GM19240 (cell line): ENCODE data around the gene C2CD3.
"Not testable (repeated sequence)": the region's sequence is repeated elsewhere in the genome, so short reads cannot be mapped to it uniquely, and the experiment has no call there.

Source experiments
- DNase-seq: peaks from one replicate; pipeline ENCODE4 v3.0.0; 2011; ENCODE audit warnings: low spot score; ENCODE audit not compliant: insufficient read length

C2CD3 gene

DNA sequence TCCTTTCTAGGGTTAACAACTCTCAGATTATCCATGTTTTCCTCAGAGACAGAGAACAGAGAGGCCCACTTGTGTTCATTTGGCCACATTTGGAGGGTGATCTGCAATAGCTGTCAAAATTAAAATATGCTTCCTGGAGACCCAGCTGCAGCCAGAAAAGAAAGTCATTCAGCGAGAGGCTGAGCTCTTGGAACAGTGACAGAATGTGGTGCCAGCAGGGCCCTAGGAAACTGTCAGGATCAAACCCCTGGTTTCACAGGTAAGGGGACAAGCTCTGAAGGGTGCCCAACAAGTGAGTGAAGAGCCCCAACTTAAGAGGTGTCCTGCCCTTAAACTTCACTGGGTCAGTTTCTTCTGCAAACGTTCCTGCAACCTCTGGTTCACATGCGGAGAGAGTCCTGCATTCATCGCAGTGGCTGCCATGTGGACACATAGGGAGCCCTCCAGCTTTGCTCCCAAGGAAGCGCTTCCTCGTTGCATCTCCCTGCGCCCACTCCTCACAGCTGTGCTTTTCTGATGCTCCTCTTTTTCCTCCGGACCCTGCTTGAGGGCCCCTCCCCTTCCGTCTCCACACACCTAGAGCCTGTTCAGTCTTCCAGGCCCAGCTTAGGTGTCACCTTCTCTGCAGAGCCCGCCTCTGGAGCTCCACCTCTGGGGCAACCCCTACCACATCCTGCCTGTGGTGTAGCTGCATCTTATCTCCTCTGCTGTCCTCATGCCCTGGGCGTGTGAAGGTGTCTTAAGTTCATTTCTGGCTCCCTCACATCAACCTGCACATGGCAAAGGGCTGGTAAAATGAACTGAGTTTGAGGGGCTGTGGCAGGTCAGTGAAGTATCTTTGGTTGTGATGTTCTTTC lies 165.8 kb downstream of the C2CD3 start:
- DNase-seq = no peak

DNA sequence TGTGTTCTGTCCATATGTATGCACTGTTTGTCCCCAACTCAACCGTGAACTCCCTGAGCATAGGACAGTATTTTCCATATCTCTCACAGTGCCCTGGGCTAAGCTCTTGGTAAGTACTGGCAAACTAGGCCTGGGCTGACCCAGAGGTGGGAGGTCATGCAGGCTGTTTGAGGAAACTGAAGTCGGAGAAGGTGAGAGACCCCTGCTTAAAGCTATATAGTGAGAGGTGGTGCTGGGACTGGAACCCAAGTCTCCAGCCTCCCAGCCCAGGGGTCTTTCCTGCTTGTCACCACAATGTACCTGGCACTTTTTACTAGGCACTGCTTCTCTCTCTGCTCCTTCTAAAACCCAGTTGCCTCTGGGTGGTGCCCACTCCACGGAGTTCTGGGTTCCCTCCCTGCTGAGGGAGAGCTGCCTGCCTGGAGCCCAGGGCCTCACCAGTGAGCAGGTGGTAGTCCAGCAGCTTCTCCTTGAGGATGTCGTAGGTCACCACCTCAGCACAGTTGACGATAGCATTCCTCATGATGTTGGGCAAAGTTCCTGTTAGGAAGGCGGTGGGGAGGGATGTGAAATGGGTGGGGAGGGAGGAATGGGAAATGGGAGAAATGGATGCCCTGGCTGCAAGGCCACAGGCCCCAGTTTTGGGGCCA lies 166.6 kb downstream of the C2CD3 start:
- no peak for DNase-seq

DNA sequence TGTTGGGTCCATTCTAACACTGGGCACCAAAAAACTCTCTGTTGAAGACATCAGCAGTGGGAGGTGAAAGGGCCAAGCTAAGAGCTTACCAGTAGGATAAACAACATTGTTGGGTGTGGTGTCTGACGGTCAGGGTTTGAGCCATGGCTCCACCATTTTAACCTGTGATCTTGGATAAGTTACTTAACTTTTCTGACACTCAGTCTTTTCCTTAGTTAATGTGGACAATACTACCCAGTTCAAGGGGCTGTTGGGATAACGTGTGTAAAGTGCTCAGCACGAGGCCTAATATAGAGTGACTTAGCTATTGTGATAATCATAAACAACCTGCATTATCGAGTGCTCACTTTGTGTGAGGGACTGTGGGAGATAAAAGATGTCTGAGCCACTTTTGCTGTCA lies 168.0 kb downstream of the C2CD3 start:
- no peak for DNase-seq

DNA sequence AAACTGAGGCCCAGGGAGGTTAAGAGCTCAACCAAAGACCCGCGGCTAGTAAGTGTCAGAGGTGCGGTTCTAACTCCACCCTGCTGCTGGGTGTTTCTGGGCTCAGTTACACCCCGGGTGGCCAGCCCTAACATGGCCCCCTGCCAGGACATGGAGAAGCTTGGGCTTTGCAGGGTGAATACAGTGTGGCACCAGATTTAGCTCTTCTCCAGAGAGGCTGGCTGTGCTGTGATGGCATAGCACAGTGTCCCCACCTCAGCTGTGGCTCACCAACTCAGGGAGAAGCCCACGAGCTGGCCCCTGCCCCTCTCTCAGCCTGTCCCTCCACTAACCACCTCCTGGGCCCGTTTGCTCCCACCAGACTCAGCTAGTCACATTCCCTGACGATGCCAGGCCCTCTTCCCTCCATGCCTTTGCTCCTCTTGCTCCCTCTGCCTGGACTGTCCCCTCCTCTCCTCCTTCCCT lies 168.9 kb downstream of the C2CD3 start:
- no peak for DNase-seq

DNA sequence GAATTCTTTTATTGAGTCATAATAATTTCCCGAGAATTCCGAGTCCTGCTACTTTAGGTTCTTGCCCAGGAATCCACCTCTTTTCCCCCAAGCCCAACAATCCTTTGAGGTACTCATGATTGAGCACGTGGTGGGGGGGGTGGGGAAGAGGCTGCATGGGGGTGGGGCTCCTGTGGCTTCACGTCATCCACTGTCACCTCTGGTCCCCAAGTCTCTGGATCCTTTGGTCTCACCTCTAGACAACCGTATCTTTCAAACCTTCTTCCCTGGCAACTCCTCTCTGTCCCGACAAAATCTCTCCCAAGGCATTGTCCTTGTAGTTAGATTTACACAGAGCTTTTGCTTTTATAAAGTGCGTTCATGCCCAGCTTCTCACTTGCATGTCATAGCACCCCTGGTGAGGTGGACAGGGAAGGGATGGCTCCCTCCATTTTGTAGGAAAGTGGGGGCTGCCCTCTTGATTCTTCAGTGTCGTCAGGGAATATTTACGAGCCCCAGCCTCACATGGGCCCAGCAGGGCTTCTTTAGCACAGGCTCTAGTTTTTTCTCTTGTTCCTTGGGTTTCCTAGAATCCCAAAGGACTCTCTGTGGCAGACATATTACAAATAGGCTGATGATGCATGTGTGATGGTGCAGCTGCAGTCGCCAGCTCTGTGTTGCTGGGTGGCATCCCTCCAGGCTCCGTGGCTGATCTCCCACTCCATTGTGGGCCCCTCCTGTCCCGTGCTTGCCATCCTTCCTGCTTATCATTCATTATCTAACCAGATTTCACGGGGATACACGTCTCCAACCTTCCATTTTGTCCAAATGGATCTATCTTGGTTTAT lies 170.3 kb downstream of the C2CD3 start:
- DNase-seq = no peak

DNA sequence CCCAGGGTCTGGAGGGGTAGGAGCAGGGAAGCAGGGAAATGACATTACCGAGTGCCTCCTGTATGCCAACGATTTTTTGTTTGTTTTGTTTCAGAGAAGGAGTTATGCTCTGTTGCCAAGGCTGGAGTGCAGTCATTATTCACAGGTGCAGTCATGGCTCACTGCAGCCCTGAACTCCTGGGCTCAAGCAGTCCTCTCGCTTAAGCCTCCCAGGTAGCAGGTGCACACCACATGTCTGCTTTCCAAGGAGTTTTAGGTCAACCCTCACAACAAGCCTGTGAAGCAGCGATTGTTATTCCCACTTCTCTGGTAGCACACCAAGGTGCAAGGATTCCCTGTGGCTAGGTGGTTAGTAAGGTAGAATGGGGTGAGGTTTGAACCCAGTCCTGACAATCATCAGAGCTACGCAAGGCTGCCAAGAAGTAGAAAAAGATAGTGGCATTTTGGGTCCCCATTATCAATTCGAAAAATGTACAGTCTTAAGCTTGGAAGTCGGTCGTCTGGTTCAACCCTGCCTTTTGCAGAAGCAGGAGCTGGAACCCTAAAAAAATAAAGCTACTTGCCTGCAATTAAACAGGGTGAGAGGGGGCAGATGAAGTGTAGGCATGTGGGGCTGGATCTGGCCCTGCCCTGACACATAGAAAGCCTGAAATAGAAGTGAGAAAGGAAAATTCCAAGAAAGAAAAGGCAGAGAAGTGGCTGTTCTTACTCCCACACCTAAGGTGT lies 171.1 kb downstream of the C2CD3 start:
- no peak for DNase-seq

DNA sequence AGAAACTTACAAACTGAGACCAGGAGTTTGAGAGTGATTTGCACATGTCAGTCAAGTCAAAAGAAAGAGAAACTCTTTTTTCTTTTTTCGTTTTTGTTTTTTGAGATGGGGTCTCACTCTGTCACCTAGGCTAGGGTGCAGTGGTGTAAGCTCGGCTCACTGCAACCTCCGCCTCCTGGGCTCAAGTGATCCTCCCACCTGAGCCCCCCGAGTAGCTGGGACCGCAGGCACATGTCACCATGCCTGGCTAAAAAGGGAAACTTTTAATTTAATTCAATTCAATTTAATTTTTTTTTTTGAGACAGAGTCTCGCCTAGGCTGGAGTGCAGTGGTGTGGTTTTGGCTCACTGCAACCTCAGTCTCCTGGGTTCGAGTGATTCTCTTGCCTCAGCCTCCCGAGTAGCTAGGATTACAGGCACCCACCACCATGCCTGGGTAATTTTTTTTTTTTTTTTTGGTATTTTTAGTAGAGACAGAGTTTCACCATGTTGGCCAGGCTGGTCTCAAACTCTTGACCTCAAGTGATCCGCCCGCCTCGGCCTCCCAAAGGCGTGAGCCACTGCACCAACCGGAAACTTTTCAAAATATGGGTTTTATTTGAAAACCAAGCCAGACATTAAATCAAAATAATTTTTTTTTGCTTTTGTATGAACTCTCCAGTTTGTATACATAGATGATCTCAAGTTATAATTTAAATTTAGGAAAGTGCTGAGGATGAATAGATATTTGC lies 171.8 kb downstream of the C2CD3 start:
- no peak for DNase-seq

DNA sequence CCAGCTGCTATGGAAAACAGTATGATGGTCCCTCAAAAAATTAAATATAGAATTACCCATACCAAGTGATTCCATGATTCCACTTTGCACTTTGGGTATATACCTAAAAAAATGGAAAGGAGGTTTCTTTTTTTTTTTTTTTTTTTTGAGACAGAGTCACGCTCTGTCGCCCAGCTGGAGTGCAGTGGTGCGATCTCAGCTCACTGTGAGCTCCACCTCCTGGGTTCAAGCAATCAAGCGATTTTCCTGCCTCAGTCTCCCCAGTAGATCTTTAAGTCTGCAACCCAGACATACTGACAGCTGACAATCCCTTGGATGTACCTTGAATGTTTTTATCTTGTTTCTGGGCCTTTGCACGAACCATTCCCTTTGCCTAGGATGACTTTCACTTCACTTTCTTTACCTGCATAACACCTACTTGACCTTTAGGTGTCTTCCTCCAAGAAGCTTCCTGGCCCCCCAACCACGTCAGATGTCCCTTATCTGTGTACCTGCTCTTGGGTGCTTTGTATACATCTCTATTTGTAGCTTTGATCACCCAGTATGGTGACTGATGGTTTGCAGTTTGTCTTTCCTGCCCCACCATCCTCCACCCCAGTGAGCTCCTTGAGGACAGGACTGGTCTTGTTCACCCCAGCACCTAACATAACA lies 173.6 kb downstream of the C2CD3 start:
- DNase-seq = no peak

DNA sequence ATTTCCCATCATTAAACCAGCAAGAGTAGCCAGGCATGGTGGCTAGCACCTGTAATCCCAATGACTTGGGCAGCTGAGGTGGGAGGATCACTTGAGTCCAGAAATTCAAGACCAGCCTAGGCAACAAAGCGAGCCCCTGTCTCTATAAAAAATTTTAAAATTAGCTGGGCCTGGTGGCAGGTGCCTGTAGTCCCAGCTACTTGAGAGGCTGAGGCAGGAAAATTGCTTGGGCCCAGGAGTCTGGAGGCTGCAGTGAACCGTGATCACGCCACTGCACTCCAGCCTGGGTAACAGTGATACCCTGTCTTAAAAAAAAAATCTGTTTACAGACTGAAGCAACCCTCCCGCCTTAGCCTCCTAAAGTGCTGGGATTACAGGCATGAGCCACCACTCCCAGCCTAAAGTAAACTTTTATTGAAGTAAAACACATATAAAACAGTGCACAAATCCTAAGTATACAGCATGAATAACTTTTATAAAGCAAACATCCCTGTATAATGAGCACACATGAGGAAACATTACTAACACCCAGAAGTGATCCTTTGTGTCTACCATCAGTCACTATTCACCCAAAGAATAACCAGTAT lies 174.5 kb downstream of the C2CD3 start:
- DNase-seq = no peak

DNA sequence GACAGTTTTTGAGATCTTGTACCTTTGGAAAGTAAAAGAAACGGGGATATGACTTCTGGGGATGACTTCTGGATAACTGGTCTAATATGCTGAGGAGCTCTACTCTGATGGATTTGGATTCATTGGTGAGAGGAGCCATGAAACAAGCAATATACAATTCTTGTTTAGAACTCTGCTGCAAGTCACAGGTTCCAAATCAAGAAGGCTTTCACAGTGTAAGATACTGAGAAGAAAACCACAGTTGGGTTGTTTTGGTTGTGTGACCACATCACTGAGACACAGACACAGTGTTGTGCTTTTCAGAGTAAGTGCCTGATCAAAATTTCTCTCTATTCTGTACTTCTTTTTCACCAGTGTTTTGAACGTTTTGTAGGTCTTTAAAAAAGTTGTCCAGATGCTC lies 175.1 kb downstream of the C2CD3 start:
- DNase-seq = no peak

DNA sequence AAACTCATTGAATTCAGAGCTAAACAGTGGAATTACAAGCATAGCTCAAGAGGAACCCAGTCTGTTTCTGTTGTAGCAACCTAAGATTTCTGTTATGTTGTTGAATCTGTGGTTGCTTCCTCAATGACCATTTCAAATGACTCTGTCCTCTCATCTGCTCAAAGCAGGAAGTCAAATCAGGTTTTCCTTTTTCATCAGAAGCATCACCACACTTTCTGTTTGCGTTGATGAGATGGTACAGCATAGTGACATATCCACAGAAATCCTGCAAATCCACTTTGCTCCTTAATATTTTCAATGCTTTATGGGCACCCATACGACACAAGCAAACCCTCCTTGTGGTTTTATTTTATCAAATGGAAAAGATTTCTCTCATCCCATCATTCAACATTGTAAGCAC lies 175.6 kb downstream of the C2CD3 start:
- DNase-seq = no peak

DNA sequence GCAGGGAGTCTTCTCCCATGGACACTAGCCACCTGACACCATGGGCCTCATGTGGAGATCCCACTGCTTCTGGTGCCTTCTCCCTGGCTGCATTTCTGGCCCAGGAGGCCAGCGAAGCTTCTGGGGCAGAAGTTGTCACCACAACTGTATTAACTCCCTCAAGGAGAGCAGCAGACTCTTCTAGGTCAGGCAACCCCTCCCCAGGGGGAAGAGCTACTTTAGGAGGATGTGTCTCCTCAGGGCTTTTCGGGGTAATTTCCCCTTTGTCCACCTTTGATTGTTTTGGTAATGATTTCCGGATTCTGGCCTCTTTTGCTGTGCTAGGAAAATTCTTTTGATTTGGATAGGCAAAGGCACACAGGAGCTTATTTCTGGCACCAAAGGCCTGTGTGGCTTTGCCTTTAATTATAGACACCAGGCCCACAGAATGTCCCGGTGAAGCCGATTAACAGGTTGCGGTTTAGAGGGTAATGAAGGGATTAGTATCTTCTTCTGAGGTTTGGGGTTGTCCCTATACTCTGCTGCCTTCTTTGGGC lies 179.3 kb downstream of the C2CD3 start:
- no peak for DNase-seq

DNA sequence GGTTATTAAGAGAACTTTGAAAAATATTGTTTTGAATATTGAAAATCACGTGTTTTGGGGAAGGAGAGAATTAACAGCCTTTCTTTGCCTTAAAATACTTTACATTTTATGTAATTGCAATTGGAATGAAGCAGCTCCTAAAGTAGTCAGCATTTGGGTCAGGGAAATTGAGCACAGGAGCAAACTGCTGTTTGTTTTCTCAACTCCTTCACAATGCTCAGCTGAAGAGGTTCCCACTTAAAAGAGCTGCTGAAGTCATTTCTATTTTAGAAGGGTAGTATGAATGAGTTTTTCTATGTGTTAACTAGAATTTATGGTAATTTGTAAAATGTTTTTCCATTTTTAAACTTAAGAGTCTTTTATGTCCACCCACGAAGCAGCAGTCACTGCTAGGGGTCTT lies 180.1 kb downstream of the C2CD3 start:
- no peak for DNase-seq

DNA sequence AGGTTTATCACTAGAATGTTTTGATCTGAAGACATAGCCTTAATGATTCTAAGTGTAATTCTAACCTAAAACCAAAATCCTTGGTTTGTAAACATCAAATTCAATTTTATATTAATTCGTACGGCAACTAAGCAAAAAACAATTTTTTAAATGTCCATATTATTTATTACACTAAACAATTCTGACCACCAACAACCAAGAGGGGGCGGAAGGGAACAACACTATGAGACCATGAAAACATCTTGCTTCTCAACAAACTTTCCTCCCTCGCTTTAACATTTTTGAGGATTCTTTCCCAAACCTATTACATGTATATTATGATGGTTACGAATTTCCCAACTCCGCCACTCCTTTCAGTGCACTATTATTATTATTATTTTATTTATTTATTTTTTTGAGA lies 181.6 kb downstream of the C2CD3 start:
- DNase-seq = no peak

DNA sequence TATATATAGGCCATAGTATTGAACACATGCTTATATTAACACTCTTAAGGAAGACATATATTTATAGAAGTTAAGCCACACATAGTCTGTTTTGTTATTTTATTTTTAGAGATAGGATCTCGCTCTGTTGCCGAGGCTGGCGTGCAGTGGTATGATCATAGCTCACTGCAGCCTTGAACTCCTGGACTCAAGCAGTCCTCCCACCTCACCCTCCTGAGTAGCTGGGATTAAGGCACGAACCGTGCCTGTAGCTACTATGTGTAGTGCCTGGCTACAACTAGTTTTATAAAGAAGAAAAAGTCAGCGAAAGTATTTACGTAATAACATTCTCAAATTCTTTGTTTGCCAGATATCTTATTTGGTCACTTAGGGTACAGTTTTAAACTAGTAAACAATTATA lies 182.6 kb downstream of the C2CD3 start:
- DNase-seq = no peak

DNA sequence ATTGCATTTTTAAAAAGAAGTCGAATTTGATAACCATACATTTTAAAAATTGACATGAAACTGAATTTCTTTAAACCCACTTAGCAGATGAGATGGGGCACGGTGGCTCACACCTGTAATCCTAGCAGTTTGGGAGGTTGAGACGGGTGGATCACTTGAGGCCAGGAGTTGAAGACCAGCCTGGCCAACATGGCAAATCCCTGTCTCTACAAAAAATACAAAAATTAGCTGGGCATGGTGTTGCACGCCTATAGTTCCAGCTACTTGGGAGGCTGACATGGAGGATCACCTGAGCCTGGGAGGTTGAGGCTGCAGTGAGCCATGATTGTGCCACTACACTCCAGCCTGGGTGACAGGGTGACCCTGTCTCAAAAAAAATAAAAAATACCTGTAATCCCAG lies 185.1 kb downstream of the C2CD3 start:
- DNase-seq = not testable (repeated sequence)

DNA sequence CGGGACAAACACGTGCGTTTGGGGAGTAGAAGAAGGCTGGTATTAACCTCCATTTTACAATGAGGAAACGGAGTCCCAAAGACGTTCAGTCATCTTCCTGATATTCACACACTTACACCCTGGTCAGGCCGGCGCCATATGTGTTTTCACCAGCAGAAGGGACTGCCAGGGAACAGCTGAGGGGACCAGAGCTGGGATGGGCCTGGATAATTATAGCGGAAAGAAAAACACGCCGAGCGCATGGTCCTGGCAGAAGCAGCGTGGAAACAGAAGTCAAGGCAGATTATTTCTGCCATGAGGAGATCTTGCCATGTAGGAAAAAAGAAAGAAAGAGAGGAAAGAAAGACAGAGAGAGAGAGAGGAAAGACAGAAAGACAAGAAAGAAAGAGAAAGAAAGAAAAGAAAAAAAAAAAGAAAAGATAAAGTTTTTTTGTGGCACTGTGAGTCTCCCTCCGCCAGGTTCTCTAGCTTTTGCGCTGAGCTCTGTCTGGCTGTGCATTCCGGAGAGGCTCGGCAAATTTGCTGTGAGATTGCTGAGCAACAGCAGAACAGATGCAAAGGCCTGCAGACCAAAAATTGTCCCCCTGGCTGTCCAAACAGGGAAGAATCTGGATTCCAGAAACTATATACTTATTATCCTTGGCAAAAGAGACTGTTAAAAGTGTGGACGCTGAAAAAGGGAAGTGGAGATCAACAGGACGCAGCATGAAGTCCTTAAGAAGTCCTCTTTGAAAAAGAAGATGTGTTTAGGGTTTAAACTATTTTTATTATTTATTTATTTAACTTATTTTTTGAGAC lies 186.9 kb downstream of the C2CD3 start:
- DNase-seq = no peak

DNA sequence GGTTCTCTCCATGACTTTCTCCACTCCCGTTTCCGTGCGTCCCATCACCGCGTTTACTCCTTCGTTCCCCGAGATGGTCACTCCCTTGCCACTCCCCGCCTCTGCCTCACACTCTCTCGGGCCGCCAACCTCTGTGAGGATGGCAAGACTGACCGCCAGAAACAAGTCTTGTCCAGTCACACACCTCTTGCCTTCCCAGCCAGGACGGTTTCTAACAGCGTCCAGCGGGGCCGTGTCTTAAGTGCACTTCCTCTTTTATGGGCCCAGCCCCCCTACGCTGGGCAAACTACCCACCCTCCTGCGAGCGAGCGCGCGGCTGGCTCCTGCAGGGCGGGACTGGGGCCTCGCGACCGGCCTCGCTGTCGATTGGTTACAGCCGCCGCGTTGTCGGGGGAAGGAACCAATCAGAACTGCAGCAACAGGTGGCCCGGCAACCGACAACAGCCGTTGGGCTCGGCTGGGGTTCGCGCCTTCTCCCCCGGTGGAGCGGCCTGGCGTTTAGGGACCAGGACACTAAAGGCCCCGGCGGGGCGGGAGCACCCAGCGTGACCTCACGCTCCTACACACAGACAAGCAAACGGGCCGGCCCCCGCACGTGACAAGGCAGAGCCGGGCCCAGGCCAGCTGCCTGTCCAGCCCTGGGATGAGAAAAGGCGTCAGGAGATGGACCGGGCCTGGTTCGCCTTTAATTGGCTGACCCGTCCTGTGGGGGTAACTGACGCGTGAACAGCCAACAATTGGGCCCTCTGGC lies 187.6 kb downstream of the C2CD3 start:
- DNase-seq = peak; percentile 76
